NCI-H1048 (cell line): ENCODE measurements around the gene DPF3.

Source experiments
- DNase-seq: peaks from one replicate; lab custom pipeline; 2025; lab: John Stamatoyannopoulos, UW

Gene DPF3

DNA sequence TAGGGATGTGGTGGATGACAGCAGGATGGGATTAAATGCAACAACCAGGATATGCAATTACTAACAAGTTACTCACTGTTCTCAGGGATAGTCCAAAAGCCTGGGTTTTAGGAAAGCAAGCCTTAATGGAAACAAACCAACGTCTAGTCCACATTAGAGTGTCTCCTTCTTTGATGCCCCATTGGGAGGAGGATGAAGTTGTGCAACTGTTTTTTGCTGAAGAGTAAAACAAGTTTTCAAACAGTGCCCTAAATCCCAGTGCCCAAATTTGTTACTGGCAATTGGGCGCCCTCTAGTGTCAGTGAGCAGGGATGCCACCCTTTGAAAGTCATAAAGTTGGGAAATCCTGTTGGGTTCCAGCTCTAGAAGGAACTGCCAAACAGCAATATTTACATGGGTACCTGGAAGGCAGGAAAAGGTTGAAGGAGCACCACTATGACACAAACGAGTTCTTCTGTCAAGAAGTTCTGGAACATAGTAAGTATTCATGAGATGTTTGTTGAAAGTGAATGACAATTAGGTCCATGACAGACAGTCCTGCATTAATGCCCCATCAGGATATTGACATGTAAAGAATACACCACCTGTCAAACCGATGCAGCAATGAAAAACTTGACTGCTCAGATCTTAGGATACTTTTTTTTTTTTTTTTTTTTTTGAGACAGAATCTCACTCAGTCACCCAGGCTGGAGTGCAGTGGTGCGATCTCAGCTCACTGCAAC lies 11.1 kb upstream of the DPF3 start:
- no peak for DNase-seq

DNA sequence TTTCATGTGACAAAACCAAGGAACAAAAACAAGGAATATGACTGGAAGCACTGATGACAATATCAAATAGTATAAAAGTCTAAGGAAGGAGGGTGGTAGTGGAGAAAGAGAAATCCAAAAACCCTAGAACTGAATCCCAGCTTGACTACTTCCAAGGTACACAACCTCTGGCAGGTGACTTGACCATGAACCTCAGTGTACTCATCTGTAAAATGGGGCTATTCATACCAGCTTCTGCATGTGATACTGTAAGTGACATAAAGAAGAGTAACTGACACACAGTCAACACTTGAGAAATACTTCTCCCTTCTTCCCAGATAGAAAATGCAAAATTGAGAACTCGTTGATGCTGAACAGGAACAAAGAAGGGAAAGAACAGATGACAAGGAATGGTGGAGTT lies 10.3 kb upstream of the DPF3 start:
- no peak for DNase-seq

DNA sequence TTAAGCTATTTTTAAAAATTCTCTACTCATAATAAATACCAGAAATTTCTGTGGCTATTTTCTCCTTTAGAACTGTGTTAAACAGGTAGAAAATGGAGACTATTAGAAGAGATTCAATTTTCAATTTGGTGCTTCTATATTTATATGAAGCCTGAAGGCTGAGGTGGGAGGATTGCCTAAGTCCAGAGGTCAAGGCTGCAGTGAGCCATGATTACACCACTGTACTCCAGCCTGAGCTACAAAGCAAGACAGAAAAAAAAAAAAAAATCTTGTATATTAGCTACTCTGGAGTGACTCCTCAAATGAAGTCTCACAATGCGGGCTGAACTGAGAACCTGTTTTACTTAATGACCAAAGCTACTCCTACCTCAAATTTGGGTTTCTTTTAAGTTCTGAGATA lies 9.8 kb upstream of the DPF3 start:
- no peak for DNase-seq

DNA sequence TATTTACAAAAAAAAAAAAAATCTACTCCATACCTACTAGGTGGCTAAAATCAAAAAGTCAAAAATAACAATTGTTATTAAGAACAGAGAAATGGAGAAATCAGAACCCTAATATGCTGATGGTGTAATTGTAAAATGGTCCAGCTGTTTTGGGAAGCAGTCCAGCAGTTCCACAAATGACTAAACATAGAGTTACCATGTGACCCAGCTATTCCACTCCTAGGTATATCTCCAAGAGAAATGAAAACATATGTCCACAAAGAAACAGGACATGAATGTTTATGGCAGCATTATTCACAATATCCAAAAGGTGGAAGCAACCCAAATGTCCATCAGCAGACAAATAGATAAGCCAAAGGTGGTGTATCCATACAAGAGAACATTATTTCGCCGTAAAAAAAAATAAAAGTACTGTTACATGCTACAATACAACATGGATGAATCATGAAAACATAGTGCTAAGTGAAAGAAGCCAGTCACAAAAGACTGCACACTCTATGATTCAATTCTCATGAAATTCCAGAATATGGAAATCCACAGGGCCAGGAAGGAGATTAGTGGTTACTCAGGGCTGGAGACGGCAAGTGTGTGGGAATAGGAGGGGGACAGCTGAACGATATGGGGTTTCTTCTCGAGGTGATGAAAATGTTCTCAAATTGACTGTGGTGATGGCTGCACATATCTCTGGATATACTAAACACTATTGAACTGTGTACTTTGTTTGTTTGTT lies 9.1 kb upstream of the DPF3 start:
- no peak for DNase-seq

DNA sequence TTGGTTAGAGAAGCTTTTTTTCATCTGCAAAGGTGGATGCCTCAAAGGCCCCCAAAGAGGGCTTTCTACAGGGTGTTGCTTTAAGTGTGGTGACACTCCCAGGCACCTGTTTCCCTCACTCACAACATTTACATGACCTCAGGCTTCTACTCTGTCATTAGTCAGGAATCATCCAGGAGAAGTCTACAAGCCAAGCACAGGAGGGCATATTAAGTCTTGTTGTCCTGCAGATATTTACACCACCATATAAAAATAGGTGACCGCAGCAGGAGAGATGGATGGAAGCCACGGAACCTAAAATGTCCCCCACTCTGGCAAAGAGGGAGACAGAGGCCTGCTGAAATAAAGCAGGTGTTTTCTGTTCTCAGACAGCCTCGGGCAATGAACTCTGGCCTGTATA lies 7.5 kb upstream of the DPF3 start:
- no peak for DNase-seq

DNA sequence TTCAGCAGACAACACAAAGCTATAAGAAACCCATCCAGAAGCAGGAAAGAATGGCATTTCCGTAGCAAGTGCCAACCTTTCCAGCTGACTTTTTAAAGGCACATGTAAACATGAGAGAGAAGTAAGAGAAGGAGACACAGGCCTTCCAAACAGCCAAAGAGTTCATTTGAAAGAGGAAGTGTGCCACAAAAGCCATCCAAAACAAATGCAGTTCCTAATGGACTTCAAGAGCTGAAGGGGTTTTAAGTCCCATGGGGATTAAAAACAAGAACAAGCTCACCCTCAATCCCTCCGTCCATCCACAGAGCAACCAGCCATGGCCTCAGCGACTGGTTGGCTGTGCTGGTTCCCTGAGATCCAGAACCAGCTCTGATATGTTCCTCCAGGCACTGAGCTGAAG lies 4.5 kb upstream of the DPF3 start:
- DNase-seq, result no peak

DNA sequence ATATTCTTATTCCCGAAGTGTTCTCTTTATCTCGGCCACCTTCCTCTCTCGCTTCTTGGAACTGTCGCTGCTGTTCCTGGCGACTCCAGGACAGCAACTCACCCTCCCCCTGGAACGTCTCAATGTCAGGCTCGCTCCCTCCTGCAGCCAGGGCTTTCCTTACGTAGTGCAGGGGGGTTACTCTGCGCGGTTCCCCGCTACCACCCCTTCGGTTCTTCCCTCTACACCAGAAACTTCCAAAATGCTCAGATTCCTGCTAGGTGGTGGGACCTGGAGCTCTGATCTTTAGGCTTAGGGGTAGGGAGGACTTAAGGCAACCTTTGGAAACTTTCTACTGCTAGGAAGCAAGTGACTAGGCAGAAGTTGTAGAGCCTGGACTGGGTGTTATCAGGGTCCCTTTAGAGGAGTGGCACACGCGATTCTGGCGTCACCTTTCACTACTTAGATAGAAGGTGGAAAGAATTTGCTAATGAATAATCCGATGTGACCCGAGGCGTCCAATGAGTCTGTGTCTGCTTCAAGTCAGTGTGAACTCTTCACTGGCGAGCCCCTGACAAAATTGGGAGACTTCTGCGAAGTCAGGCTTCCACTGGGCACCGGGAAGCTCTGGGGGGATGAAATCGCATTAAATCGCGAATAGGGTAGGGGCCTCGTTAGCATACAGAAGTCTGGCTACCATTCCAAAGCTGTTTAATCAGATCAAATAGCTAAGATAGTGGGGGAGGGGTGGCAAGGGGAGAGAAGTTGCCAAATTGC lies 900 bp upstream of the DPF3 start:
- no peak for DNase-seq

DNA sequence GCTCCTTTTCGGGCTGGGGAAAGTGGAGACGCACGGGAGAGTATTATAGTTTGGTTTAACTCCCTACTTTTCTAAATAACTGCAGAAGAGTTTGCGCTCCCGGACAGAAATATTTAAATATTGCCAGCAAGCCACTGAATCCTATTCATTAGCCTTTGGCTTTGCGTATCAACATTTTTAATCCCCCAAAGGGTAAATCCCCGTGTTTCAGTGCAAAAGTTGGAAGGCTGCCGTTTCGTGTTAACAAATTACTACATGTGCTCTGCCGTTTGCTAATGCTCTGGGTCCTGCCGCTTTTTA lies 372 bp upstream of the DPF3 start:
- DNase-seq, result no peak

DNA sequence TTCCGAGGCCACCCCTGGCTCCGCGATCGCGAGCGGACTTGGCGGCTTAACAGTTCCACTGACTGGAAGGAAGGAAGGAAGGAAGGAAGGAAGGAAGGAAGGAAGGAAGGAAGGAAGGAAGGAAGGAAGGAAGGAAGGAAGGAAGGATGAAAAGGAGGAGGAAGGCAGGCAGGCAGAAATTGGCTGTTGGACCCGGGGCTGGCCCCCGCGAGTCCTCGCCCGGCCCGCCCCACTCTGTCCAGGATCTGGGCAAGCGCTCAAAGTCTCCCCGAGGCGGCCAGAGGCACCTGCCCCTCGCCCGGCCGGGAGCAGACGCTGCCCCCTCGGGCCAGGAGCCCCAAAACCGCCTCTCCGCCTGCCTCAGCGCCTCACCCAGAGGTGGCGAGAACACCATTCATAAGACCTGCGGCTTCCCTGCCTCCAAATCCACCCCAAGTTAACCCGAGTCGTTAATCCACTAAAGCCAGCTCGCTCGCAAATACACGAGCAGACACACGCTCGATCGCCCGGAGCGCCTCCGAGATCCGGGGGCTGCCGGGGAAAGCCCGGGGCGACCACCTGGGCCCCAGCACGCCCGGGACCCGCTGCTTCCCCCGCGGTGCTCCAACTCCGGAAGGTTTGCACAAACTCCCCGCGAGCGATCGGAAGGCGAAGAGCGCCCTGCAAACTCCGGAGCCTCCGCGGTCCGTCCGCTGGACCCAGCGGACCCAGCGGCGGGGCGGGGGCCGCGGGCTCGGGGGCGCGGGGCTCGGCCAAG lies 844 bp downstream of the DPF3 start:
- DNase-seq, result no peak

DNA sequence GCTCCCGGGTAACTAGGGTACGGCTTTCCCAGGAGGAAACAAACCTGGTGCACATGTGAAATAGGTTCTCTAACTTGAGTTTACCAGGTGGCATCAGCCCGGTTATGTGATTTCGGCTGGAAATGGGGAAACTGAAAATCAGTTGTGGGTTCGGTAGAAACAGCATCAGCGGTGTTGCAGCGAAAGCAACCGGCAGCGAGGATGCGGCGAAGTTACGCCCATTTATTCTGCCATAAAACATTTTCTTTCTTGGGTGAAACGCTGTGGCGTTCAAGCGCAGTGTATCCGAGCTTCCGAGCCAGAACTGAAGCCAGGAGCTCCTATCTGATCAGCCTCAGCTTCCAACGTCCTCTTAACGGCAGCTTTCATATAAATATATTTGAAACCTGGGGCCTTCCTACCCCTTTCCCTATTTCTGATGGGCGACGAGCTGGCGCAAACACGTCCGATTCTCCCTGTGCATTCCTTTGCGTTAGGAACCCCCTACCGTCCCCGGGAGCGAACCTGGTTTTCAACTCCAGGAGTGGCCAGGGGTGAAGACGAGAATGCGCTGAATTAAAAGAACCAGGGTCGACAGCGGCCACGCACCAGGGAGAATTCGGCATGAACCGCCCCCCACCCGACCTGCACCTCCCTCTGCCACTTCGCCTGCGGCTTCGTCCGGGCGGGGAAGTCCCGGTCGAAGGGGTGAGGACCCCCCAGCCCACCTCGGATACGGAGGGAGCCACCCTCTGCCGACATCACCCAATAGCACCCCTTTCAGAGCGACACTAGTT lies 1.6 kb downstream of the DPF3 start:
- DNase-seq, result no peak

DNA sequence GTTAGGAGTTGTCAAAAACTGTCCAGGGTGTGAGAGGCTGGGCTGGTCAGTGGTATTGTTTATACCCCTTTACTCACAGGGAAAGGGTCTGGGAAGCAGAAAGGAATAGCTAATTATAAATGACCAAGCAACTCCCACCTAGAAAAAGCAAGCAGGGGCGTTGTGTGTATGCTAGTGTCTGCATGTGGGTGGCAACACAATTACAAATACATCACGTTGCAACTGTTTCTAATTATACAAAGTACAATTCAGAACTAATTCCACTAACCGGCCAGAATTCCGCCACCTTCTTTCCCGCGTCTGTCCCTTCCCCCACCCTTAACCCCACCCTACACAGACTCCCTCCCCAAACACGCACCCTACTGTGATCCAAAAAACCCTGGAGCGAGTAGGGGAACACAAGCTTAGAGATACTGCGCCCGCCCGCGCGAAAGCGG lies 2.2 kb downstream of the DPF3 start:
- no peak for DNase-seq

DNA sequence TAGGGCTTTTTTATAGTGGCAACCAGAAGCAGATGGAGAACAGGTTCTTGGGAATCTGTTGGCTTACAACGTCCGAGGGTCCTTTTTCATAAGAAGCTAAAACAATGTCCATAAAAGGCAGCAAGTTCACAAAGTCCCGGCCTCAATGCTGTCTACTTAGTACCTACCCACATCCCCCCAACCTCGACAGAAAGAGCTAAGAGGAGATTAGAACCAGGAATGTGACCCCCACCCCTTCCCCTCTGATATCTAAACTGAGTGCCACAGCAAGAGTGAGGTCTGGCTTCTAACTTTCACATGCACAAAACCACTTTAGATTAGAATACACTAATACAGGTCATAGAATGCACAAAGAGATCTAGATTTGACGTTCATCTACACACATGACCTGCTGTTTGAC lies 4.5 kb downstream of the DPF3 start:
- no peak for DNase-seq

DNA sequence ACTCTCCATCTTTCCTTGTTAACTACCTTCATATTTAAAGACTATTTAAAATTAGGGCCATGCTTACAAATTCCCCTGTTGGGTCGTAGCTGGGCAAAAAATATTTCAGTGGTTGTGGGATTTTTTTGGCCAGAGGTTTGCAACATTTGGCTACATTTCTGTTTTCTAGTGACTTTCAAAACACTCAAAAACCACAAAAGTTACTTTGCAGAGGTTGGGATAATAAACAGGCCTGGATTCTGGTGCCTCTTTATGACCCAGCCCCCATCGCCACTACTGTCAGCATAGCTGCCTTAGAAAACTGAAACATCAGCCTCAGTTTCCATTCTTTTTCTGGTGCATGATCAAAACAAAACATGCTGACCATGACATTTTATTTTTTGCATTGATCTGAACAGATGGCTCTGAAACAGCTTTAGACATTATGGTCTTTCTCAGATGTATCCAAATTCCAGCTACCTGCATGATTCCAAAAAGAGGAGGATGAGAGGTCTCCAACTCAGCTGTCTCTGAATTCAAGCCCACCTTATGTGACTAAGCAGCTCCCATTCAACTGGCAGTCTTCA lies 5.2 kb downstream of the DPF3 start:
- DNase-seq, result no peak

DNA sequence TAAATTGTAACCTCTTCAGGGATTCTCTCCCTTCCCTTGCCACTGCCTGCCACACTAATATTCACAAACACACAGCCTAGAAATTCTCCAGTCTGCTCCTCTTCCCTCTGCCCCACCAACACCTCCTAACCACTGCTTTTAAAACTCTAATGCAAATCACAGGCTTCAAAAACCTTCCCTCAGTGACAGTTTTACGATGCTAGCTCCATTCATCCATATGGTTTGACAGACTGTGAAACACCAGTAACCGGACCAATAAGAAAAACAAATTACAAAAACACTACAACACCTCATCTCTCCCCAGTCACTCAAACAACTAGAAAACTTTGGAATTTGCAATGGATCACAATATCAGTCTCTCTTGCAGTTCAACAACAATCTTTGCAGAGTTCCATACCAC lies 5.7 kb downstream of the DPF3 start:
- DNase-seq, result no peak

DNA sequence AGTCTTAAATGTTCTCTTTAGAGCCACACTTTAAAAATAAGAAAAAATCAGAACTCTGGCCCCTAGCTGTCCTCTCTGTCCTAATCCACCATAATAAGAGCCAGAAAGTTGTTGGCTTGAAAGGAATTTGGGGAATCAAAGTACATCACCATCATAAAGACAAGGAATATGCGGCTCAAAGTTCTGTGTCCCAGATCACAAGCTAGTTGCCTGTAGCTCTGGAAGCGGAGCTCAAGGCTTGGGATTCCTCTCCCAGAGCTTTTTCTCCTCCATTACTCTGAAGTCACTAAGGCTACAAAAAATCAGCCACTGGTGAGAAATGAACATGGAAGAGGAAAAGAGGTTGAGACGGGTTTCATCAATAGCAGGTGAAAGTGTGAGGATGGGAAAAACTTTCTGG lies 6.4 kb downstream of the DPF3 start:
- DNase-seq, result no peak

DNA sequence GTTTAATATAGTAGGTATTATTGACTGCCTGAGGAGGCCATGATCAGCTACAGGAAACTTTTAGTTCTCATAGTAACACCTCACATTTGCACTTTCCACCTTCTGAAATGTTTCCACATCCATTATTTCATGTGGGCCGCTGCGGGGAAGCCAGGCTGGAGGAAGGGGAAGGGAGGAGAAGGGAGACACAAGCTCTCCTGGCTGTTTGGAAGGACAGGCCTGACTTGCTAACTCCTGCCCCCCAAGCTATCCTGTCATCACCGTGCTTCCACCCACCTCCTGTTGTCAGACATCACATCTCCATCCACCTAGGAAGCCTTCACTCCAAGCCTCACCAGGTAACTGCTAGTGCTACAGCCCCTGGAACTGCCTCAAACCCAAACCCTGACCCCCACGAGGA lies 9.5 kb downstream of the DPF3 start:
- no peak for DNase-seq

DNA sequence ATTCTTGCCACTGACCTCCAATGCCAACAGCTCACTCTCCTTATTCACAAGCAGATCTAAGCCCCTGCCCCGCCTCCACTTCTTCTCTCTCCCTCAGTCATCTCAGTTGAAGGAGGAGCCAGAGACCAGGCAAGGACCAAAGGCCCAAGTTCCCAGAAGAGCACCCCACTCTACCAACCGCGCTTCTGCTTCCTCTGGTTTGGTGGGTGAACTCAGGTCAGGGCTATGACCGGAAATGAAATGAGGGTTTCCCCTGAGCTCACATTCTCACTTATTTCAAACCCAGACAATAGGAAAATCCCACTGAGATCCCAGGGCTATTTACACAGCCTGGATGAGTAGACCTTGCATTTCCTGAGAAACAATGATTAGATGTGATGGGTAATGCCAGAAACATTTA lies 9.9 kb downstream of the DPF3 start:
- no peak for DNase-seq

DNA sequence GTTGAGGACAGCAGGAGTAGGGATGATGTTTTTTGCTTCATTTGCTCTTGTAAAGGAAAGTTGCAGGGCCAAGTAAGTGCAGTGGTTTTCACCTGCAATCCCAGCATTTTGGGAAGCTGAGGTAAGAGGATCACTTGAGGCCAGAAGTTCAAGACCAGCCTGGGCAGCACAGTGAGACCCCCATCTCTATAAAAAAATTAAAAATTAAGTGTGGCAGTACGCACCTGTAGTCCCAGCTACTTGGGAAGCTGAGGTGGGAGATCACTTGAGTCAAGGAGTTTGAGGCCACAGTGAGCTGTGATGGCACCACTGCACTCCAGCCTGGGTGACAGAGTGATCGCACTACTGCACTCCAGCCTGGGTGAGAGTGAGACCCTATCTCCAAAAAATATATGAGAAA lies 10.8 kb downstream of the DPF3 start:
- no peak for DNase-seq

DNA sequence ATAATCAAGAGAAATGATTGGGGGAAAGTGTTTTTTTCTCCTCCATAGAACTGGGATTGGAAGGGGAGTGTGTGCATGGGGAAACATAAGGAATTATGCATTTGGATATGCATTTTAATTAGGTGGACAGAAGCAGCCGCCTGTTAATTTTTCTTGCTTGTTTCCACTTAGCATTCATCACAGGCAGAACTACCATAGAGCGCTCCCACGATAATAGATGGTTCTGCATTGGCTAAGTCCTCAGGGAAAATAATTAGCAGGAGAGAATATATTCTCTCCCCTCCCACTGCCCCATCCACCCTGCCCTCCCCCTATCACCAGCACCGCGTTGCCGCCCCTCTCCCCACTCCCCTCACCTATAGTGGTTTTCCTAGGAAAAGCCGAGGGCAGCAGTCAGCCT lies 11.4 kb downstream of the DPF3 start:
- DNase-seq, result no peak

DNA sequence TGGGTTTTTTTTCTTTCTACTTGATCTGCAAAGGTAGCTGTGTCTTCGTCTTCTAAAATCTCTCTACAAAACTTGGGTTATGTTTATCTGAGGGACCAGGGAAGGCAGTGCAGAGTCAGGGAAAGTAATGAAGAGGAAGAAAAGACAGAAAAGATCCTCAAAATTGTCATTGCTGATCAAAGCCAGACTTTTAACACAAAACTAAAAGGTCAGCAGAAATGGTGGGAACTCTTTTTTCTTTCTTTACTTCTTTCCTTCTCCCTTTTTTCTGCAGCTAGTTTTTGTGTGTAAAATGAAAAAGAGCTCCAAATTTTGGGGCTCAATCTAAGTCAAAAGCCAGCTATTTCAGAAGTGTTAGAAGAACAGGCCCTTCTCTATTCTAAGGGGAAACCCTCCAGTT lies 11.9 kb downstream of the DPF3 start:
- no peak for DNase-seq

DNA sequence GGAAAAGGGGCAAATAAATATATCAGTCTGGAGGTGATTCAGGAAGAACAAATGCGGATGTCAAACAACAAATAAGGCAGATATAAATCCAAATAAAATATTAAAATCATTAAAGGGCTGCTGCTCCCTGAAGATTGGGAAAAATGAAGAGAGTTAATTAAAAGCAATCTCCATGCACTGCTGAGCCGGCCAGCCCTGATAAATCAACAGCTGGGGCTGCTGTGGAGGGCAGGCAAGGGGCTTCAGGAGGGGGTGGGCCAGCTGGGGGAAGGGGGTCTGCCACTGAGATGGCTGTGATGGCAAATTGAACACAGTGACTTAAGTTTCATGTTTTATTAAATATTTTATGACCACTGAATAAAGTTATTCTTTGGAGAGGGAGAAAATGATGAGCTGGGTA lies 12.4 kb downstream of the DPF3 start:
- no peak for DNase-seq

DNA sequence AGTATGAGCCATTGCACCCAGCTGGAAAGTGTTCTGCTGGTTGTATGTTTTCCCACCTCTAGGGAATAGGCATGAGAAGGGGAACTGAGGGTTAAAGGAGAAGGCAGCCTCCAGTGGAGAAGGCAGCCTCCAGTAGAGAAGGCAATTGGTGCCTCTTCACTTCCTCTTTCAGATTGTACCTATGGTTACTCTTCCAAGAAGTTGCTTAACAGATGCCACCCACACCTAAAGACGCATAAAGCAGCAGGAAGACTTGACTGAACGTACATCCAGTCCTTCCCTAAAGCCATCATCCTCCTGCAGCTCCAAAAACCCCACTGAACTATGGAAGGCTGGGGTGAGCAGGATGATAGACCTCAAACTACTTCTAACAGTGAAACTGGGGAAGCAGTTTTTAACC lies 13.1 kb downstream of the DPF3 start:
- no peak for DNase-seq
